Body of pancreas (tissue), 4 donors: ENCODE results near the gene GRAMD4.

ENCODE experiments used
- CTCF ChIP-seq, 7 experiments: fragments of 450-650 bp in 4 of 7; fragments of 200-600 bp in 3 of 7; sonication (generic) in 3 of 7; IDR thresholded peaks; one replicate each; pipeline ENCODE4 v1.5.1; 2016 to 2019; ENCODE audit warnings: antibody characterized with exemption in 7 of 7
- POLR2A ChIP-seq, 3 donors: fragments of 450-650 bp; IDR thresholded peaks; one replicate each; pipeline ENCODE4 v1.6.1; 2016; ENCODE audit warnings: antibody characterized with exemption in 3 of 3, mild to moderate bottlenecking in 2 of 3

GRCh38 chr22:46687460-46687859 is 67.3 kb downstream of the GRAMD4 start:
- TF ChIP-seq CTCF (IDR thresholded peaks at IDR 0.05), result no peak
- TF ChIP-seq POLR2A (IDR thresholded peaks at IDR 0.05), result no peak
